NOMO-1 treated with dmso at 0.1 percent for 144 hours (cell line): Measurements from ENCODE around the gene MYO1E.
"Not testable (repeated sequence)": the region's sequence is repeated elsewhere in the genome, so short reads cannot be mapped to it uniquely, and the experiment has no call there.

Source experiments
- DNase-seq: peaks from one replicate; lab custom pipeline; 2025; ENCODE audit not compliant: unreplicated experiment; lab: John Stamatoyannopoulos, UW

The MYO1E gene

DNA sequence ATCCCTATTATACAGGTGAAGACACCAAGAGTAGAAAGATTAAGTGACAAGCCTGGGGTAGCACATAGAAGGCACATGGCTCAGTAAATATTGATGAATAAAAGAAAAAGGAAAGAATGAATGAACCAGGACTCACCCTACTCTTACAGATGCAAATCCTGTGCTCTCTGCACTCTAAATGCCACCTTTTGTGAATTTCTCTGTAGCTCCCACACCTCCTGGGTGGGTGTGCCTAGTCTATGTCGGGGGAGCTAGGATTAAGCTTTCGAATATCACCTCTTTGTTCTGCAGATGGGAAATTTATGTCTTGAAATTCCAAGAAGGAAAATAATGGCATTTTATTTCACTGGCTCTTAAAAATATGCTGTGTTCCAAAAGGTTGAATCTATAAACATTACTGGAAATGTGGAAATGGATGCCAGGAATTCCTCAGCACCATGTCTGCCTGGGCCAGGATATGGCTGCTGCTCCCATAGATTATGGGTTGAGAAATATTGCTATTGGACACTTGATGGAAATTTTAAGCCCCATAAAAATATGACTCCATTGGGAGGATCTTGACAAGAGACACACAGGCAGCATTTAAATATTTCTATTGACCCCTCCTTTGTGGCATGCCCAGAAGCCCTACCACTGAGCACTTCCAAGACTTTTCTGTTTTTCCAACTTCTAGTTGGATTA lies 224.4 kb downstream of the MYO1E start:
- no peak for DNase-seq

DNA sequence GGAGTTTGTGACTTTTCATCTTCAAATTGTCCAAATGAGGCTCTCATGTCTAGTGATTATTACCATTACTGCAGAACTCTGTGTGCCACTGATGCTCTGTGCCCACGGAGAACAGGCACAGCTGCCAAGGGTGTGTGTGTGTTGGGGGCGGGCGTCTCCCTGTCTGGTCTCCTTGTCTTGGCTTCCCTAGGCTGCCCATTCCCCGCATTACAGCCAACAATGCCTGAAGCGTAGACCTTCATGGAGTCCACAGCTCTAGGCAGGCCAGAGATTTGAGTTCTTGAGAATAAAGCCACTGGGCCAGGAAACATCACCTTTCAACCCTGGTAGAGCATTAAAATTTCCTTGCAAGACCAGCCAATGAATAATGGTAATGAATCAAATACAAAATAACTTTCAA lies 225.0 kb downstream of the MYO1E start:
- no peak for DNase-seq

DNA sequence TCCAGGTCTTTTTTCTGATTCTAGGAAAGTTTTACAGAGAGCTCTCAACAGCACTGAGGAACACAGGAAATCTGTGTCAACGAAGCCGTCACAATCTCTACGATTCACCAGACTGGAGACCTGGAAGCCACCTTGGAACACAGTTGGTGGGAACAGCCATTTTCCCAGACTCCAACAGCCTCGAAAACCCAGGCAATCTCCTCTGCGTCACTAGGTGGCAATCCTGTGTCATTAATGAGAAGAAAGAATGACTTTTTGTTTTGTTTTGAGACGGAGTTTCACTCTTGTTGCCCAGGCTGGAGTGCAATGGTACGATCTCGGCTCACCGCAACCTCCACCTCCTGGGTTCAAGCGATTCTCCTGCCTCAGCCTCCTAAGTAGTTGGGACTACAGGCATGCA lies 228.1 kb downstream of the MYO1E start:
- DNase-seq, result not testable (repeated sequence)

DNA sequence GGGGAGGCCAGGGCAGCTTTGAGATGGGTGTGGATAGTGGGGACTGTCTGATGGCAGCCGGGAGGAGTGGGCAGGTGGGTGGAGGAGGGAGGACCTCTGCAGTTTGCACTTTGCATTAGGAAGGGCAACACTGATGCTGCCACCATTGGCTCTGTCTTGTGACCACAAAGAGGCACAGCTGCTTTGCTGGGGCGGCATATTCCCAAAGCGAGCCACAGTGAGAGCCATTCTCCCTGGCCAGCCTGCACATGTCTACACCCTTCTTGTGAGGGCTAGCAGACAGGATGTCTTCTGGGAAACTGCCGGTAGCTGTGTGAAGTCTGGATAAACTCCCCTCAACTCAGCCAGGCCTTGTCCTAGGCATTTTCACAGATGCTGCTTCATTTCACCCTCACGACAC lies 229.4 kb downstream of the MYO1E start:
- no peak for DNase-seq

DNA sequence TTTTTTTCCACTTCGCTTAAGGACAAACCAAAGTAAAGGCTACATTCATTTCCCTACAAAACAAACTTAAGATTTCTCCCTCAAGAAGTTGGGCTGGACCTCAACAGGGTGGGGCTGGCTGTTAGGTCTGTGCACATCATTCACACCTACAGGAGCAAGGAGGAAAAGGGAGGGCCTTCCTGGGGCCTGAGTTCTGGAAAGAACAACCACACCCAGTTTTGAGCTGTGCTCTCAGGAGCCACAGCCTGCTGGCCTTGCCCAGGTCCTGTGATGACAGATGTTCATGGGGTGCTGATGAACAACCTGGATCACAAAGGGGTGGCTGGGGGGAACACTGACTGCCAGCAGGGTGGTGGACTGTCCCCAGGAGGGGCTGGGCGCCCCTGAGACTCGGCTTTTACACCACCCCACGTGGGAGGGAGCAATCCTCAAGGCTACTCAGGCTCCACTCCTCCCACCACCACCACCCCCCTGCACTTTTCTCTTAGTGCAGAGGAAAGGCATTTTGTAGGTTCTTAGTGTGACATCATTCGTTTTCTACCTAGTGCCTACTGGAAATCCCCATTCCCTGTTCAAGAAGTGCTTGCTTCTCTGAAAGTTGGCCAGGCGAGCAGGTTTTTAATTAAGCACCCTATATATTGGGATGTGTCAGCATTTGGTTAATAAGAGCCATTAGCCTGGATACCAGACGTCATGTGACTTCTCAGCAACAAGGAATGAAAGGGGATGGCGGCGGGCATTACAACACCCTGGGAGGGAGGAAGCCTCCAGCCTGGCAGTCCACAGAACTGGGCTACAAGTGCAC lies 232.0 kb downstream of the MYO1E start:
- no peak for DNase-seq

DNA sequence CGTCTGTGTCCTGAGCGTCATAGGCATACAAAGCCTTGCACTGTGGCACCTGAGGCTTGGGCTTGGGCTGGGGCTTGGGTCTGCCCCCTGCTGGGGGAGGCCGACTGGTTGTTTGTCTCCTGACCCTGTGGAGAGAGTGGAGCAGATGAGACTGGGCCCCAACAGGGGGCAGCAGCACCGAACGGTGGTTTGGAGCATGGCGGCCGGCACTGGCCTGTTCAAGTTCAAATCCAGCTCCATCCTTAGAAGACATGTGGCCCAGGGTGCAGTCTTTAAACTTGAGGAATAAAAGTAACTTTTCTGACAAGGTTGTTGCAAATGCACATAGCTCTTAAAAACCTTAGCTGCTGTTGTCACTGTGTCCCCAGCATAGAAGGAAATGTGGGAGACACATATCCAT lies 234.4 kb downstream of the MYO1E start:
- DNase-seq, result peak; percentile 36

DNA sequence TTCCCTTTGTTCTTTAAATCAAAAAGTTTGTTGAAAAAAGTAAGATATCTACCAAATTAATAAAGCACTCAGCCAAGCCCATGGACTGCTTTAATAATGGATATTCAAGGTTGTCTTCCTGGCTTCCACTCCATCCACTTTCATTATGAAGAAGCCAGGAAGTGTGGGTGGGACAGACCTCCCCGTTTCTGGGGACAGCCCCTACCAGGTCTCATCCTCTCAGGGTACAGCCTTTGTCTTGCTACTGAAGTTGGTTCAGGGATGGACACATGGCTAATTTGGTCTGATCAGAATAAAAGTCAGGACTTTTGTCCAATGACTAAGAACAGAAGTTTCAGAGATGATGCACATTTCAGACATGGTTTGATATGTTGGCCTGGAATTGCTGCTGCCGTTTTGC lies 235.1 kb downstream of the MYO1E start:
- no peak for DNase-seq

DNA sequence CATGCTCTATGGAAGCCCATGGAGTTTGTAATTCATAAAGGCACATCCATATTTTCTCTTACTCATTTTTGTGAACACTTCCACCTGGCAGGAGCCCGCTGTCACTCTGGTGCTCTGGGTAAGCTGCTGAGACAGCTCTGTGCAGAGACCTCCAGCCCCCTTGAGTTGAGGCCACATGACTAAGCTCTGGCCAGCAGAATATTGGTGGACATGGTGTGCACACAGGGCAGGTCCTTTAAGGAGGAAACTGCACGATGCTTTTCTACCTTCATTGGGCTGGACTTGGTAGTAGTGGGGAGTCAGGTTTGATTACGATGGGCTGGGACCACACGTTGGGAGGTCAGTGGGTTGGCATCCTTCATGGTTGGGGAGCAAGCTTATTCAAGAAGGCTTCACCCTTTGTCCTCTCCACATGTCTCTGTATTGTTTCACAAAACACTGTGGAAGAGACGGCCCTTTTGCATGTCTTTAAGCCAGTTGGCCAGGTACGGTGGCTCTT lies 238.7 kb downstream of the MYO1E start:
- DNase-seq, result no peak

DNA sequence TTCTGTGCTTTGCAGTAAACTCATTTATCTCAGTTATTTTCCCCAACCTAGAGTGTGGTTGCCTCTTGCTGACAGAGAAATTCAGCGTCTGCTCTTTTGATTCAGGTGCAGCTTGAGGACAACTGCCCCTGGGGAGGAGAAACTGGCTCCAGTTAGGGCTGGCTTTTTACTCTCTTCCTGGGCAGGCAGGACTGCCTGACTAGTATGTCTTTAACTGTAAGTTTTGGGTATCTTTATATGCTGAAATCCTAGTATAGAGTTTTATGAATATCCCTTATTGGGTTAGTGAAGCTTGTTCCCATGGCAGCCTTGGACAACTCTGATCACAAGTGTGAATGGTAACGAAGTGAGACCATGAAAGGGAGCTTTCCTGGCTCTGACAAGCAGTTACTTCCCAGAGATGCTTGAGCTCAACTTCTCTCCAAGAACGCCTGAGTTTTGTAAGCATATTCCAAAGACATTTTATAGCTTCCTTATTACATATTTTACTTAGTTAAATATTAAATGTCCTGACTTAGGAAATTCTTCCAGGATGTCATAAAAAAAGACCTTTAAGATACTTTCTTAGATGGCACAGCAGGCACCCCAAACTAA lies 240.6 kb downstream of the MYO1E start:
- DNase-seq, result no peak

DNA sequence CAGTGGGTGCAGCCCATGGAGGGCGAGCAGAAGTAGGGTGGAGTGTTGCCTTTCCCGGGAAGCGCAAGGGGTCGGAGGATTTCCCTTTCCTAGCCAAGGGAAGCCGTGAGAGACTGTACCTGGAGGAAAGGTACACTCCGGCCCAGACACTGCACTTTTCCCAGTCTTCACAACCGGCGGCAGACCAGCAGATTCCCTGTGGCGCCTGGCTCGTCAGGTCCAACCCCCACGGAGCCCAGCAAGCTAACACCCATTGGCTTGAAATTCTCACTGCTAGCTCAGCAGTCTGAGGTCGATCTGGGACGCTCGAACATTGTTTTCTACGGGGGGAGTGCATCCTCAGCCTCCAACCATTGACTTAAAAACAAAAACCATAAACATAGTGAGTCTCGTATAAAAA lies 241.2 kb downstream of the MYO1E start:
- no peak for DNase-seq

DNA sequence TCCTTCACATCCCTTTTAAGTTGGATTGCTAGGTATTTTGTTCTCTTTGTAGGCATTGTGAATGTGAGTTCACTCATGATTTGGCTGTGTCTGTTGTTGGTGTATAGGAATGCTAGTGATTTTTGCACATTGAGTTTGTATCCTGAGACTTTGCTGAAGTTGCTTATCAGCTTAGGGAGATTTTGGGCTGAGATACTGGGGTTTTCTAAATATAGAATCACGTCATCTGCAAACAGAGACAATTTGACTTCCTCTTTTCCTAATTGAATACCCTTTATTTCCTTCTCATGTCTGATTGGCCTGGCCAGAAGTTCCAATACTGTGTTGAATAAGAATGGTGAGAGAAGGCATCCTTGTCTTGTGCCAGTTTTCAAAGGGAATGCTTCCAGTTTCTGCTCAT lies 245.4 kb downstream of the MYO1E start:
- DNase-seq, result not testable (repeated sequence)

DNA sequence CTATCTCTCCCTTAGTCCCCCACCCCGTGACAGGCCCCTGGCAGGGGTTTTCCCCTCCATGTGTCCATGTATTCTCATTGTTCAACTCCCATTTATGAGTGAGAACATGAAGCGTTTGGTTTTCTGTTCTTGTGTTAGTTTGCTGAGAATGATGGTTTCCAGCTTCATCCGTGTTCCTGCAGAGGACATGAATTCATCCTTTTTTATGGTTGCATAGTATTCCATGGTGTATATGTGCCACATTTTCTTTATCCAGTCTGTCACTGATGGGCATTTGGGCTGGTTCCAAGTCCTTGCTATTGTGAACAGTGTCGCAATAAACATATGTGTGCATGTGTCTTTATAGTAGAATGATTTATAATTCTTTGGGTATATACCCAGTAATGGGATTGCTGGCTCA lies 247.0 kb downstream of the MYO1E start:
- not testable (repeated sequence) for DNase-seq

DNA sequence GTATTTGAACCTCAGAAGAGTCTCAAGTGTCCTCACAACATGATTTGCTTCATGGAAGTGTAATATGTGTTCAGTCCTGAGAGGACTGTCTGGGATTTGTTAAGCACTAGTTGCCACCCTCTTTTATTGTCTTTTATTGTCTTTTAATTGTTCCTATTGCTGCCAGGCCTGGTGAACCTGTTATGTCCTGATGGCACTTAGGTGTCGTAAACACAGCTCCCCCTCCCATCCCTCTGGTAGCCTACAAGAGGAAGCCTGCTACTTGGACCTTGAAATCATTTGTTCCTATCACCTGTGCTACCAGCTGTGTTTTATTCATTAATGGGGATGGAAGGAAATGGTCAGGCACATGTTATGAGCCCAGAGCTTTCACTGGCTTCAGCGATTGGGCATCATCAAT lies 248.4 kb downstream of the MYO1E start:
- DNase-seq, result no peak

DNA sequence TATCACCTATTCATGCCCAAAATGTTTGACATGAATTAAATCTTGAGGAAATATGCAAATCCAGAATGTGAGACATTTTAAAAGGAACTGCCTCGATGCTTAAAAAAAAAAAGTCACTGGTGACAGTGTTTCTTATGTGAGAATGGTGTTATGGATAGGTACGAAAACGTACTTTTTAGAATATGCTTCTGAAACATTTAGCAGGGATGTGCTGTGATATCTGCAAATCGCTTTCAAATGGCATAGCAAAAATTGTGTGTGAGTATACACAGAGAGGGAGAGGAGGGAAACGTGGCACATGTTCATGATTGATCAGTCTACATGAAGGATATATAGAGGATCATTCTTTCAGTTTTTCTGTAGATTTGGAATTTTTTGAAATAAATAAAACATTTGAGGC lies 251.7 kb downstream of the MYO1E start:
- DNase-seq, result no peak

DNA sequence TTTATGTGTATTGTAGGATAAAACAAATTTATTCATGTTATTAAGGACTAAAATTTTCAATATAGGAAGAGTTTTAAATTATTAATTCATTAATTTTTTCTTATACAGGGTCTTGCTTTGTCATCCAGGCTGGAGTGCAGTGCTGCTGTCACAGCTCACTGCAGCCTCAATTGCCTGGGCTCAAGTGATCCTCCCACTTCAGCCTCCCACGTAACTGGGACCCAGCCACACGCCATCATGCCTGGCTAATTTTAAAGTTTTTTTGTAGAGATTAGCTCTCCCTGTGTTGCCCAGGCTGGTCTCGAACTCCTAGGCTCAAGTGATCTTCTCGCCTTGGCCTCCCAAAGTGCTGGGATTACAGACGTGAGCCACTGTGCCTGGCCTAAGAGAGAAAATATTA lies 253.0 kb downstream of the MYO1E start:
- DNase-seq, result no peak

DNA sequence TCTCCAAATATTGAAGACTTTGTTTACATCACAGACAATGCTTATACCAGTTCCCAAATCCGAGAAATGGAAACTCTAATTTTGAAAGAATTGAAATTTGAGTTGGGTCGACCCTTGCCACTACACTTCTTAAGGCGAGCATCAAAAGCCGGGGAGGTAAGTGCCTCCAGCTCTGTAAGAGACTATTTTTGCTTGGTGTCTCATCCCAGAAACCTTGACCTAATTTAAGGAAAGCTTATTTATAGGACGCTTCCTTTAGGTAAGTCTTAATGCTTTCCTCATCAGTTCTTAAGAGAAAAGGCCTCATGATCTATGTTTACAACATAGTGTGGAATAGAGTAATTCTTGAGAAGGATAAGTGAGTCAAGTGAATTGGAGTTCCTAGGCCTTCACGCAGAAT lies 255.9 kb downstream of the MYO1E start:
- no peak for DNase-seq

DNA sequence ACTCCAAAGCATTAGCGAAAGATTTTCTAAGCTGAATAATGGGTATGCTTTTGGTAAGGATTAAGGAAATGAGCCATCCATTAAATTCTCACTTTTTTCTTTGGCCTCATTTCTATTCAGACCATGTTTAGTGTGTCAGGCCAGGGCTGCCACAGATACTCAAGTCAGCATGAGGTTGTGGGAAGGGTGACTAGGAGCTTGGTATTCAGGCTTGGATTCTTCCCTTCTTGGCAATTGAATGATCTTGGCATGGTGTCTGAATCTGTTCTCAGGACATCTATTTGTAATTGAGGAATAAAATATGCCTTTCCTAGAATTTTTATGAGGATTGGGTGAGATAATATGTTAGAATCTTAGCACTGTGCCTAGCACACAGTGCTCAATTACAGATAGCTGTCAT lies 256.5 kb downstream of the MYO1E start:
- DNase-seq, result no peak

DNA sequence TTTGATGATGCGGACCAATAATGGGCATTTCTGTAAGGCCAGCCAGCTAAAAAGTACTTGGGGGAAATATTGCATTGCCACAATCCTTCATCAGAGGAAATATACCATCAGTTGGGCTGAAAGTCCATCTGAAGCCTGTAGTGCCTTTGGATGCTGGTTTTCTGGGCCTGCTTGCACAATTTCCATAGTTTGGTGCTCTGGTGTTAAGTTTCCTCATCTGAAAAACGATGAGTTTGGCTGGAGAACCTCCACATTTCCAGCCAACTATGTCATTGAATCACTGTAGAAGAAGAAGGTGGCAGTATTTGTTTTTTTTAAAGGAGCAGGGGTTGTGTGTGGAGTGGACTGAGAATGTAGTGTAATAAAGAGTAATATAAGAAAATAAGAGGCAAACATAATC lies 257.6 kb downstream of the MYO1E start:
- DNase-seq, result no peak

DNA sequence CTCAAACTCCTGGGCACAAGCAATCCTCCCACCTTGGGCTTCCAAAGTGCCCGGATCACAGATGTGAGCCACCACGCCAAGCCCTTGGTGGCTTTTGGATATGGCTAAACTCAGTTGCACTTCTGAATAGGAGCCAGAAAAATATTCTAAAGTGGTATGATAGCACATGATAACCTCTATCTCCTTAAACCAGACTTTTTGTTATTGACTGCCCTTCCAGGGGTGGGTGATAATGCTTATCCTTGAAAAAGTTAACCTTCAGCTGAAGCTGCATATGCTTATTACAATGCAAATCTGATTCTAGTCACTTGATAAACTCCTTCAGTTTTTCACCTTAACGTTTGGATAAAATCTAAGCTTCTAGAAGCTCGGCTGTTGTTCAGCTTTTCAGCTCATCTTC lies 261.4 kb downstream of the MYO1E start:
- no peak for DNase-seq

DNA sequence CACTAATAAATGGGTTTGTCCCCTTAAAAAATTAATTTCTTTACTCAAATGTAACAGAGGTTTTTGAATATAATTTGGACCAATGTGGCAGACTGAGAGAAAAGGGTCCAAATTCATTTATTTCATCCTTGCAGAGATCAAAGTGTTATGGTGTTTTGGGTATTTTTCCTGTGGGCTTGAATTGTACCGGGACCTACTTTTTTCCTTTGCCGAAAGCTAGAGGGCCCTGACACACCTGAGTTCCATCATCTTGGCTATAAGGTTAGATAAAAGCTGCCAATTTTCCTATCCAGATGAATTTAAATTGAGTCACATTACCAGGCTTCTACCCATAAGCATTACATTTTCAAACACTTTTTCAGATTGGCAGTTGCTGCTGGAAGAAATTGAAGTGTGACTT lies 266.8 kb downstream of the MYO1E start:
- DNase-seq, result no peak

DNA sequence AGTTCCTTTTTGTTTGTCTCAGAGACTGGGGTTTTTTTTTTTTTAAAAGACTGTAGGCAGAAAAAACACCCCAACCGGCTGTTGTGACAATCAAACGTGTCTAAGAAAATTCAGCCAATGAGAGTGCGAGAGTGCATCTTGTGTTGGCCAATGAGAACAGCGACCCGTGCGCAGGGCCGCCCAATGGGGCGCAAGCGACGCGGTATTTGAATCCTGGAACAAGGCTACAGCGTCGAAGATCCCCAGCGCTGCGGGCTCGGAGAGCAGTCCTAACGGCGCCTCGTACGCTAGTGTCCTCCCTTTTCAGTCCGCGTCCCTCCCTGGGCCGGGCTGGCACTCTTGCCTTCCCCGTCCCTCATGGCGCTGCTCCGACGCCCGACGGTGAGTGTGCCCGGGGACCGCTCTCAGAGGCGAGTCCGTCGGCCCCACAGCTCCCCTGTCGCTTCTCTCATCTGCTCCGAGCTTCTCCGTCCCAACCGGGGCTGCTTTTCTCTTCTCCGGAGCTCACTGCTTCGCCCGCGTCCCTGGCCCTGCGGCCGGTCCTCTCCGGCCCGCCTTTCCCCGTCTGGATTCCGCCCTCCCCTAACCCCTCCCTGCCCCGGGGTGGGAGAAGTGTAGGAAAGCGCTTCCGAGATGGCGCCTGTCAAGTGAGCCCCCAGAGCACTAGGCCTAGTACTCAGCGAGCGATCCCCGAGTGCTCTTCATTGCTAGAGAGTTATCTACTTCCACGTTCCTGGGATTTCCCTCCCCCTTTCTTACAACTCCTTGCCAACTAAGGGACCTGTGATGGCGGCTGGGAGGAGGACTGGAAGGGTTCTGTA lies 267.5 kb downstream of the MYO1E start, which contains the start of gene CCNB2:
CCNB2 (plus strand) TSS at position 235 of the 821 bp plus-strand sequence; CDS start at position 358, 123 bp downstream.
- DNase-seq, result peak; percentile 93
